H9 (cell line): Measurements from ENCODE around the gene LRPAP1. TPM values are rescaled to one million over a fixed set of nuclear protein-coding genes. Genes with fewer than 3 reads are reported as not detected.

Experiments
- DNase-seq: peaks from one replicate; pipeline ENCODE4 v3.0.0-alpha.2; 2017
- H2AFZ ChIP-seq: one replicate; pipeline ENCODE4 v1.6.1; 2013; ENCODE audit warnings: mild to moderate bottlenecking, low read length, control low read depth, moderate library complexity
- H2AK5ac ChIP-seq: 2 replicates; pipeline ENCODE4 v1.6.1; 2013; ENCODE audit warnings: low read length, control low read depth, mixed read lengths; ENCODE audit not compliant: insufficient read length
- H2BK120ac ChIP-seq: one replicate; pipeline ENCODE4 v1.6.1; 2013; ENCODE audit warnings: low read depth, mild to moderate bottlenecking, low read length, control low read depth, inconsistent platforms; ENCODE audit not compliant: poor library complexity, severe bottlenecking
- H2BK12ac ChIP-seq: 2 replicates; pipeline ENCODE4 v1.6.1; 2013; ENCODE audit warnings: low read length, control low read depth, mixed read lengths, low read depth; ENCODE audit not compliant: insufficient read length
- H2BK15ac ChIP-seq: 2 replicates; pipeline ENCODE4 v1.6.1; 2013; ENCODE audit warnings: low read depth, low read length, control low read depth
- H2BK20ac ChIP-seq: one replicate; pipeline ENCODE4 v1.6.1; 2013; ENCODE audit warnings: low read depth, mild to moderate bottlenecking, low read length, control low read depth, inconsistent platforms; ENCODE audit not compliant: poor library complexity, severe bottlenecking
- H2BK5ac ChIP-seq: 2 replicates; pipeline ENCODE4 v1.6.1; 2013; ENCODE audit warnings: low read length, control low read depth, mixed read lengths; ENCODE audit not compliant: insufficient read length
- H3K14ac ChIP-seq: 2 replicates; pipeline ENCODE4 v1.6.1; 2013; ENCODE audit warnings: low read length, control low read depth; ENCODE audit not compliant: insufficient read depth
- H3K18ac ChIP-seq: 2 replicates; pipeline ENCODE4 v1.6.1; 2013; ENCODE audit warnings: low read depth, mild to moderate bottlenecking, mixed read lengths, low read length, control low read depth; ENCODE audit not compliant: insufficient read length
- H3K23ac ChIP-seq: 2 replicates; pipeline ENCODE4 v1.6.1; 2013; ENCODE audit warnings: low read length, control low read depth, mixed read lengths, low read depth; ENCODE audit not compliant: insufficient read length
- H3K23me2 ChIP-seq: 2 replicates; pipeline ENCODE4 v1.6.1; 2013; ENCODE audit warnings: low read depth, mild to moderate bottlenecking, mixed read lengths, low read length, control low read depth; ENCODE audit not compliant: insufficient read length, poor library complexity, severe bottlenecking
- H3K27ac ChIP-seq: 2 replicates; pipeline ENCODE4 v1.5.1; 2013; ENCODE audit warnings: low read length, control low read depth, mixed read lengths, low read depth; ENCODE audit not compliant: insufficient read length
- H3K27me3 ChIP-seq: 2 replicates; pipeline ENCODE4 v1.6.1; 2013; ENCODE audit warnings: low read length, control low read depth, inconsistent platforms; ENCODE audit not compliant: insufficient read depth
- H3K4ac ChIP-seq: 2 replicates; pipeline ENCODE4 v1.6.1; 2013; ENCODE audit warnings: low read depth, mild to moderate bottlenecking, control low read depth, inconsistent platforms, low read length, moderate library complexity
- H3K4me1 ChIP-seq: 2 replicates; pipeline ENCODE4 v1.6.1; 2013; ENCODE audit warnings: low read length, control low read depth, inconsistent platforms; ENCODE audit not compliant: insufficient read depth
- H3K4me2 ChIP-seq: 2 replicates; pipeline ENCODE4 v1.6.1; 2013; ENCODE audit warnings: low read length, control low read depth, mixed read lengths; ENCODE audit not compliant: insufficient read length, insufficient read depth
- H3K56ac ChIP-seq: 2 replicates; pipeline ENCODE4 v1.6.1; 2013; ENCODE audit warnings: low read depth, mild to moderate bottlenecking, mixed read lengths, low read length, control low read depth; ENCODE audit not compliant: insufficient read length
- H3K79me1 ChIP-seq: 2 replicates; pipeline ENCODE4 v1.6.1; 2013; ENCODE audit warnings: low read depth, mild to moderate bottlenecking, moderate library complexity, low read length, control low read depth, inconsistent platforms; ENCODE audit not compliant: insufficient read depth, poor library complexity, severe bottlenecking
- H3K79me2 ChIP-seq: 2 replicates; pipeline ENCODE4 v1.6.1; 2013; ENCODE audit warnings: low read length, control low read depth, inconsistent platforms; ENCODE audit not compliant: insufficient read depth
- H3K9ac ChIP-seq: 2 replicates; pipeline ENCODE4 v1.6.1; 2013; ENCODE audit warnings: low read length, control low read depth, mixed read lengths; ENCODE audit not compliant: insufficient read length; ENCODE audit errors: extremely low read depth
- H3K9me3 ChIP-seq: one replicate; pipeline ENCODE4 v1.6.1; 2013; ENCODE audit warnings: low read depth, low read length, inconsistent platforms; ENCODE audit not compliant: control insufficient read depth
- H3T11ph ChIP-seq: one replicate; pipeline ENCODE4 v1.6.1; 2013; ENCODE audit warnings: mild to moderate bottlenecking, low read length, control low read depth, inconsistent platforms
- H4K20me1 ChIP-seq: one replicate; pipeline ENCODE4 v1.6.1; 2013; ENCODE audit not compliant: control insufficient read depth, insufficient read length, insufficient read depth
- H4K5ac ChIP-seq: 2 replicates; pipeline ENCODE4 v1.6.1; 2013; ENCODE audit warnings: low read depth, mild to moderate bottlenecking, mixed read lengths, low read length, control low read depth; ENCODE audit not compliant: insufficient read length
- H4K8ac ChIP-seq: replicated peaks from 2 replicates; pipeline ENCODE4 v1.6.1; 2013; ENCODE audit warnings: low read length, control low read depth, mixed read lengths, low read depth; ENCODE audit not compliant: insufficient read length
- H4K91ac ChIP-seq: 2 replicates; pipeline ENCODE4 v1.6.1; 2013; ENCODE audit warnings: low read depth, mild to moderate bottlenecking, moderate library complexity, mixed read lengths, low read length, control low read depth; ENCODE audit not compliant: insufficient read length
- H3K27ac Mint-ChIP-seq, 3 experiments: 2 replicates in 2 of 3; 3 replicates in 1 of 3; pipeline ENCODE4 v1.8.0; 2020 to 2021; ENCODE audit warnings: mixed read lengths in 3 of 3, mild to moderate bottlenecking in 1 of 3, moderate library complexity in 1 of 3
- H3K27me3 Mint-ChIP-seq: 2 replicates; pipeline ENCODE4 v1.8.0; 2021; ENCODE audit warnings: low read depth, mild to moderate bottlenecking, moderate library complexity, mixed read lengths
- H3K36me3 Mint-ChIP-seq, 3 experiments: 2 replicates in 2 of 3; 3 replicates in 1 of 3; pipeline ENCODE4 v1.8.0; 2020 to 2021; ENCODE audit warnings: low read depth in 3 of 3, mixed read lengths in 3 of 3; ENCODE audit not compliant: insufficient read depth in 1 of 3
- H3K4me1 Mint-ChIP-seq, 2 experiments: 2 replicates each; pipeline ENCODE4 v1.8.0; 2020; ENCODE audit warnings: mixed read lengths in 2 of 2
- H3K4me3 Mint-ChIP-seq, 2 experiments: 2 replicates in 1 of 2; 3 replicates in 1 of 2; pipeline ENCODE4 v1.8.0; 2020 to 2021; ENCODE audit warnings: mild to moderate bottlenecking in 2 of 2, mixed read lengths in 2 of 2, moderate library complexity in 1 of 2
- H3K9me3 Mint-ChIP-seq, 2 experiments: 2 replicates in 1 of 2; 3 replicates in 1 of 2; pipeline ENCODE4 v1.8.0; 2020; ENCODE audit warnings: mild to moderate bottlenecking in 2 of 2, mixed read lengths in 2 of 2, moderate library complexity in 1 of 2
- CTCF ChIP-seq: fragments of 200-600 bp; sonication (generic); conservative IDR thresholded peaks from 3 replicates; pipeline ENCODE4 v1.8.0; 2021; ENCODE audit warnings: antibody characterized with exemption, mild to moderate bottlenecking
- WGBS: extraction: QIAGEN DNeasy Blood & Tissue Kit; methylation state at CpG from one replicate; pipeline ENCODE4 v1.1.7; 2013; ENCODE audit warnings: missing lambda C conversion rate, low lambda C conversion rate, mixed read lengths; ENCODE audit not compliant: insufficient read length; ENCODE audit errors: extremely low coverage; 5-methylcytosine and 5-hydroxymethylcytosine counted together
- total RNA-seq: library from RNA; stranded (reverse); gene quantifications from 2 replicates; pipeline ENCODE4 v1.2.1, GENCODE V29; 2021

LRPAP1 gene
- total RNA-seq, 1 experiment from 2014 or later: 85.9 TPM

DNA sequence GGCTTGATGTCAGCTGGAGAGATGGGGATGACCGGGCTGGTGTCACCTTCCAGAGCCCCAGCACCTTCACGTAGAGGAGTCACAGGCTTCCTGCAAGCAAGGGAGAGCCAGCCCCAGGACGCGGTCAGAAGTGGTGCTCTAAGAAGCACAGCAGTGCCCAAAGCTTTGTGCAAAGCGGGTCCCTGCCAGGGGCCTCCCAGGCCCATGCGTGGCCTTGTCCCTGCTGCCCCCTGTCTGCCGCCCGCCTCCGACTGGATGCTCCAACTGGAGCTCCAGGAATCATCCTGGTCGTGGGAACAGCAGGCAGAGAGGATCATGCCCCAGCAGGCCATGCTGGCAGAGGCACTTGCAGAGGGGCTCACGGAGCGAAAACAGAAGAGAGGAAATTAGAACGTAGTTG, 40.1 kb upstream of the LRPAP1 start:
- Histone ChIP-seq H3K14ac (no peak overlapping the region), H3K4ac (no peak overlapping the region), H3K4me2 (no peak overlapping the region), H2BK5ac (no peak overlapping the region), H2BK15ac (no peak overlapping the region), H3K79me2 (no peaks in the 10 kb centered on the region), H3K18ac (no peak overlapping the region), H3K23ac (no peak overlapping the region), H3K27ac (no peak overlapping the region), H3K27me3 (no peaks in the 10 kb centered on the region), H3K9me3 (no peaks in the 10 kb centered on the region), H2BK120ac (no peak overlapping the region), H2BK20ac (no peak overlapping the region), H3K9ac (no peak overlapping the region), H3K23me2 (no peaks in the 10 kb centered on the region), H3T11ph (no peak overlapping the region), H3K79me1 (no peaks in the 10 kb centered on the region), H2AFZ (no peak overlapping the region), H4K20me1 (no peaks in the 10 kb centered on the region), H4K8ac (no peak overlapping the region), H3K4me1 (no peaks in the 10 kb centered on the region), H2AK5ac (no peak overlapping the region), H4K5ac (no peak overlapping the region), H3K56ac (no peak overlapping the region), H2BK12ac (no peak overlapping the region), H4K91ac (no peak overlapping the region)
- Mint-ChIP-seq H3K27ac (no peak overlapping the region; a peak in 1 of 7 replicates), H3K4me3 (no peak overlapping the region), H3K9me3 (no peaks in the 10 kb centered on the region), H3K27me3 (peaks cover 30% of the 10 kb centered on the region), H3K36me3 (no peaks in the 10 kb centered on the region), H3K4me1 (no peaks in the 10 kb centered on the region)
- peak; percentile 65 for DNase-seq
- WGBS: no CpG with 5 or more reads among the region's 13 CpGs
- TF ChIP-seq CTCF: peak; percentile 39
